HG03378 (cell line): ENCODE data around the gene KISS1.
"Not testable (repeated sequence)": the region's sequence is repeated elsewhere in the genome, so short reads cannot be mapped to it uniquely, and the experiment has no call there.

Experiments used
- ATAC-seq: cut with Tn5 transposase; IDR thresholded peaks from one replicate; pipeline ENCODE4 v1.9.1; 2021; ENCODE audit warnings: mild to moderate bottlenecking, moderate library complexity; ENCODE audit not compliant: unreplicated experiment

The KISS1 gene

GRCh38 chr1:204196068-204196795, at the start of gene KISS1:
Gene KISS1, minus strand, starts transcription at chr1:204196491. Its CDS starts 3,615 bp downstream, at chr1:204192876.
- ATAC-seq = no peak

- ATAC-seq = no peak
Observed at GRCh38 chr1:204242920-204243319, 46.6 kb upstream of the KISS1 start.

- ATAC-seq = no peak
Observed at GRCh38 chr1:204241914-204242313, 45.6 kb upstream of the KISS1 start.

- ATAC-seq = no peak
Observed at GRCh38 chr1:204241050-204241449, 44.8 kb upstream of the KISS1 start.

- no peak for ATAC-seq
Observed at GRCh38 chr1:204240233-204240632, 43.9 kb upstream of the KISS1 start.

GRCh38 chr1:204239401-204239800, 43.1 kb upstream of the KISS1 start:
- ATAC-seq = not testable (repeated sequence)

- ATAC-seq = not testable (repeated sequence)
Observed at GRCh38 chr1:204238520-204238919, 42.2 kb upstream of the KISS1 start.

GRCh38 chr1:204237515-204237914, 41.2 kb upstream of the KISS1 start:
- ATAC-seq = not testable (repeated sequence)

DNA sequence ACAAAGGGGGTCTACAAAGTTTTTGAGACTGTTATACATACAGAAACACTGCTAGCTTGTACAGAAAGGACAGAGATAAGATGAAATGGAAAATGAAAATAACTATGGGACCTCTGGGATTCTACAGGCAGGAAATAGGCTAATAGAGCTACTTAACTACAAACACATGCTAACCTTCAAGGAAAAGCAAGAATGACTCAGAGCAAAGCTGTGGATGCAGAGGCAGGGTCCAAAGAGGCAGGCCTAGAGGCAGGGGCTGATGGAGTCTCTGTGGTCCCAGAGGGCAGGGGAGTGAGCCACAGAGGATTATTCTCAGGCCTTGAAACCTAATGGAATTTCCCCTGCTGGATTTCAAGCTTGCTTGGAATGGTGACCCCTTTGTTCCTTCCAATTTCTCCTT, 36.2 kb upstream of the KISS1 start:
- no peak for ATAC-seq

GRCh38 chr1:204230211-204230610, 33.9 kb upstream of the KISS1 start:
- no peak for ATAC-seq

DNA sequence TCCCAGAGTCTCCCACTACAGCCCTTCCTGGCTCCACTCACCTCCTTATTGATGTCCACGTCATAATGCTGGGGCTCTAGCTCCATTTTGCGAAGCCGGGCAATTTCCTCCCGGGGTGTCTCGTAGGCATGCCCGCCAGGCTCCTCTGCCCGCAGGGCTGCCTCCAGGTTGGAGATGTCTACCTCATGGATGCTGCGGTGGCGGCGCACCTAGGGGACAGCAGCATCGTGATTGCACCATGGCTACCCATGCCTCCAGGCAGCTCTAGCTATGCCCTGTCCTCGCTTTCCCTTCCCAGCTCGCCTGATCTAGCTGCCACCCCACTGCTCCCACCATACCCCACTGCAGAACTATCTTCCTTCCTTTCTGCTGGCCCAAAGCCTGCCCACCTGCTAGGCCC, 32.6 kb upstream of the KISS1 start:
- ATAC-seq = no peak

DNA sequence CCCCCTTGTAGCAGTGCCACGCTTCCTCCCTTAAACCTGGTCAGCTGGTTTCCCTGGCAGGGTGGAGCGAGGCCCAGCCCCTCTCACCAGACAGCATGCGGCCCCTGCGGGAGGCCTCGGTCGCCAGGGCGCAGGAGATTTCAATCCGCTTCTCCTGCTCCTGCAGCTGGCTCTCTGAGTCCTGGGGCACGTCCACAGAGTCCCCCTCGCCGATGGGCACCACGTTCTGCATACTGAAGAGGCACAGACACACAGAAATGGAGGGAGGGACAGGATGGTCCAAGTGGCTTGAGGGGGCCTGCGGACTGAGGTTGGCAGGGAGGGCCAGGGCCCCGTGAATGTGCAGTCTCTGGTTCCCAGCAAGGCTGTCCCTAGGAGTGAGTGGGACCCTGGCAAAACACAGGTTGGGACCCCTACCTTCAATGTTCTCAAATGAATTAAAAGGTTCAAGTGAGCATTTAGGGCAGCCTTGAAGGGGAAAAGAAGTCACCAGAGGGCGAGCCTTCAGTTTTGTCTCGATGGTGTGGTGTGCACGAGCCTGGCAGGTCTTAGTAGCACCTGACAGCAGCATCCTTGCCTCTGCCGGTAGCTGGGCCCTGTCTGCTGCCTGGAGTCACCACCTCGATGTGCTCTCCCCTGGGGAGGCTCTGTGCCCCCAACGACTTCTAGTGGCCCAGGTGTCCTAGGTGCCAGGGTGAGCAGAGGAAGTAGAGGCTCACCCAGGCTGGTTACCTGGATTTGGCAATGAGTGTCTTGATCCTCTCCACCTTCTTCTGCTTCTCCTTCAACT, 31.9 kb upstream of the KISS1 start:
- ATAC-seq = no peak

DNA sequence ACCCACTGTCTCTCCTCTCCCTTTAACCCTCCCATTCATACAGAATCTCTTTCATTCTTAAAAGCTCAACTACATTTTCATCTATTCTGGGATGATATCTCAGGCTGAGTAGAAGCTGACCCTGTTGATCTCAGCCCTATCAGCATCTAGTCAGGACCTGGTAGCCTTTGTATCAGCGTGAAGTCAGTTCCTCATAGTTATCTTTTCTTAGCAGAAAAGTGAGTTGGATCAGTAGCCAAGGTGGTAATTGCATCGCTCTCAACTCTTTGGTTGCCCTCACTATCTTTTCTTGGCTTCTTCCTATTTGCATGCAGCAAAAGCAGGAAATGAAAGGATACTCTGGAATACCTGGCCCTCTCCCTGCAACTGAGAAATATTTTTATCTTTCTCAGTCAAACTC, 31.1 kb upstream of the KISS1 start:
- no peak for ATAC-seq

DNA sequence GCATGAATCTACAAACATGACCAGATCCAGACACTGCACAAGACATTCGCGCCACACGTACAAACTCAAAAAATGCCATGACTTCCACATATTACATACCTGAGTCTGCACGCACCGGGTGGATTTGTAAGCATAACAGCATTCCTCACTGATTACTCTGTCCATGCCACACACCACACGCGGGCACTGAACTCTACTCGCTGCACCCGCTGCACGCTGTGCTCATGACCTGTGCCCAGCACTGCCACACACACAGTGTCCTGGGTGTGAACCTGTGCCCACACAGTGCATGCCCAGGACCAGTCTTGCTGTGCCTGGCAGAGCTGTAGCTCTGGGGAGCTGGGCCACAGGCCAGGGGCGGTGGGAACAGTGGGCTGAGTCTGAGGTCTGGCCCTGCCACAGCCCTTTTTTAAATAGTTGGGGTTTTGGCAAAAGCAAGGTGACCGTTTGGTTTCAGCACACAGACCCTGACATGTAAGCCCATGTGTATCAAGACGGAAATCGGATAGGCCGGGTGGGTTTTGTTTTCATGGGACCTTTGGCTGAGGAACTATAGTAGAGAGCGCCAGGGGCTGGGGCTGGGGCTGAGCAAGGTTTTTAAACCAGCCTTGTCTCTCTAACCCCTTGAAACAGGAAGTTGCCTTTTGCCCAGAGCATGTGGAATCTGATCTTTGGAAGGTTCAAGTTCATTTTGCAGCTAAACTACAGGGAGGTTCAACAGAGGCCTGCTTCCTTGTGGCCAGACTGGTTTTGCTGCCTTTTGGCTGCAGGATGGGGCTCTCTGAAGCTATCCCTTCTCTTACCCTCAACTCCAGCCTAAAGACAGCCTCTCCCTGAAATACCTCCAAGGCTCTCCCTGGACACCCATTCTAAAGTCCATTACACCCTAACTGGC, 29.8 kb upstream of the KISS1 start:
- ATAC-seq = no peak

DNA sequence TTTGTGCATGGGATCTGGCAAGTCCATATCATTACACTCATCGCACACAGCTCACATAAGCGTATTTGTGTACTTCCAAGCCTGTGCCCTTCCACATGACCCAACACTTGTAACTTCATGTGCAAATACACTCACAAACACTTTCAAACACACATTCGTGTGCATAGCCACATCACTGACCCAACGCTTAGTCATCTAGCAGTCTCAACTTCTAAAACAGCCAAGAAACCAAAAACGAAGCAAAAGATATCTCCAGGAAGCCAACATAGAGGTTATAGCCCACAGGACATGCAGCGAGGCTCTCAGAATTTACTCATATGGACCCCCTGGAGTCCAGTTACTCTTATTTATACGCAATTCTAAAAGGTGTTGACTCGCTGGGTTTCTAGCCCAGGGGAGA, 28.4 kb upstream of the KISS1 start:
- no peak for ATAC-seq

DNA sequence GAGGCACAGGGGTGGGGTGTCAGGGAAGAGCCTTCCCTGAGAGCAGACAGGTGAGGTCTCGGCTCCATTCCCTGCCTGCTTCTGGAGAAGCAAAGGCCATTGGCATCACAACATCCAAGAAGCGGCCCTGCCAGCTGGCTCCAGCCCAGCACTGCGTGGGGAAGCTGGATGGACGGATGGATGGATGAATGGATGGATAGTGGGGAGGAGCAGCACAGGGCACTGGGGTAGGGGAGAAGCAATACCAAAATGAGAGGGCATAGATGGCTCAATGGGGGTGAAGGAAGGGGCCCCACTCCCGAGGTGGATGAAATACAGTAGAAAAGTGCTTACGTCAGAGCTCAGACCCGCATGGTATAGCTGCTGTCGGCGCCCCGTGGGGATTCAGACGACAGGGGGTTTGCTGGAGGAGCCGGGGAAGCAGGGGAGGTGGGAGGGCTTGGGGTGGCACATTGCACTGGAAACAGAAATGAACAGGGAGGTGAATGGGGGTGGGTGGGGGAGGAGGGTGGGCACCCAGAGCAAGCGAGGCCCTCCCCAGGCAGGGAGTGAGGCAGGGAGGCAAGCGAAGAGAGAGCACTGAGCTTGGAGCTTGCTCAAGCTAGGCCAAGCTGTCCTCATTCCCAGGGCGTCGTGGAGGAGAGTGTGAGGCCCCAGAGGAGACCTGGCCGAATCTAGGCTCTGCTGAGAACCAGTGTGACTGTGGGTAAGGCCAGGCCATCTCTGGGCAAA, 27.0 kb upstream of the KISS1 start:
- ATAC-seq = no peak

- ATAC-seq = no peak
Observed at GRCh38 chr1:204222764-204223055, 26.4 kb upstream of the KISS1 start.

- ATAC-seq = no peak
Observed at GRCh38 chr1:204222006-204222763, 25.9 kb upstream of the KISS1 start.

GRCh38 chr1:204221271-204221670, 25.0 kb upstream of the KISS1 start:
- no peak for ATAC-seq

DNA sequence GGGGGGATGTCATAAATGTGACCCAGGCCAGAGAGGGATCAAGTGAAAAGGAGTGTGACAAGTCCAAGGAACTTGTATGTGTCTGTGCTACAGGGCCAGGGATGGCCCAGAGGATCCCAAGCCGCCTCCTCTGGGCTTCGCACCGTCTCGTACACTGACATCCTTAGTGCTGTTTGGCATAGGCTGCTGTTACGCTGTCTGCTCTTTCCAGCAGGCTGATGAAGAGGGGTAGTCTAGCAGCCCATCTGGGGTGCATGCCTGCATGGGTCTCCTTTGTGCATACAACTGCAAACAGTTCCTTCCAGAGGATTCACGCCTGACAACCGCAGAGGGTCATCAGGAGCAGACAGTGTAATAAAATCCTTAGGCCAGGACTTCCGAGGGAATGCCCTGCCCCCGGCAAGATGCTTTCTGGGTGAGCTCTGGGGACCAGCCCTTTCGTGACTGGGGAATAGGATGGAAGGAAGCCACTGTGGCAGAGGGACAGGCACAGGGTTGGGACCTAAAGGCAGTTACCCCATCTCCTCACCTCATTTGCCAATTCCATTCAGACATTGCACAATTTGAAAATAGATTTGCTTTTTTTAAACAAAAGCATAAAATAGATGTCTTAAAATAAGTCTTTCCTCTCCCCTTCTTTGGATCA, 23.8 kb upstream of the KISS1 start:
- no peak for ATAC-seq
